ENCODE results near the gene DENND4A.

The DENND4A gene

DNA sequence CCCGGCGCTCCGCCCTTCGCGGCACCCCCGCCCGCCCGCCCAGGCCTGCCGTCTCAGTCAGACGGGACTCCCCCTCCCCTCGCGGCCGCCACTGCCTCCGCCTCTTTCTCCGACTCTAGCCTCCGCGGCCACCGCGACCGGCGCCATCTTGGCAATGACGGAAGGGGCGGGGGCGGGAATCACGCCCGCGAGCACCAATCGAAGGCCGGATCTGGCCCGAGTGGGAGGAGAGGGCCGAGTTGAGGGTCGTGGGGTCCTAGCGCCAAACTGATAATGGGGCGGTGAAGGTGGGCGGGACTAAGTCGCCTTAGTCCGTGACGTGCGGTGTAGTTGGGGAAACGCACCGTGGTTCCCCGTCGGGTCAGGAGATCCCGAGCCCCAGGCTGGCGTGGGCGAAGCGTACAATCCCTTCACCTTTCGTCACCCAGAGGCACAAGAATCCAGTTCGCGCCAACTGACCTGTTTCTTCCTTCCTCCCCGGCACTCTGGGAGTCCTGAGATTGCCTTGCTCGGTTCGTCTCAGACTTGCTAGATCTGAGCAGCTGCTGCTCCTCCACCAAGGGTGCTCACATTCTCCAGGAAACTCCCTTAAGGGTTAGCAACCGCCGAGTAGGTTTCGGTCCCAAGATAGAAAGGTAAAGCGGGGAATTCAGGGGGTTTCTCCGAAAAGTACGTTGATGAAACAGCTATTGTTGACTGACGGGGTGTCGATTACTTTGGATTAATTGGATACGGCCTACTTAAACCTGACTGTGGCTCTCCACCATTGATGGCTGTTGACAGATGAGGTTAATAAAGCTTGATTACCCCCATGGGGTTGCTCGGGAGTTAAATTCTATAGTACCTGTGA lies at the start of gene DENND4A:
DENND4A (minus strand) TSS at position 156 of the 850 bp plus-strand sequence. CDS start 35,843 bp downstream, outside the sequence.
- DNase-seq (ENCODE audit: low spot score) = peak; percentile 93

- no peak for DNase-seq (ENCODE audit: low spot score)
These were observed 49.2 kb upstream of the DENND4A start for GRCh38 chr15:65841121-65841930.

DNA sequence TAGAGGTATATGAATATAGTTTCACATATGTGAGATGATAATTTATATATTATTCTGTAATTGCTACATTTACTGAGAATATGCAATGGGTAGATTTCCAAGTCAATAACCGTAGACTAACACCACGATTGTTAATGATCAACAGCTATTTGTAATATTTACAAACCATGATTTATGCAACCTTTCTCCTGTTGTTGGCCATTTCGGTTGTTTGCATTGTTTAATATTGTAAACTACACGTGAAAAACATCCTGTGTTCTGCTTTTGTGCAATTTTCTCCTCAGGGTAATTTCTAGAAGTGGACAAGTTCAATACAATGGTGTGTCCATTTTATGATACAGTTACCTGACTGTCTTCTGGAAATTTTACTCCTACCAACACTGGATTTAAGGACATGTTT lies 47.9 kb upstream of the DENND4A start:
- no peak for DNase-seq (ENCODE audit: low spot score)

- no peak for DNase-seq (ENCODE audit: low spot score)
These were observed 47.3 kb upstream of the DENND4A start for GRCh38 chr15:65839354-65839901.

DNA sequence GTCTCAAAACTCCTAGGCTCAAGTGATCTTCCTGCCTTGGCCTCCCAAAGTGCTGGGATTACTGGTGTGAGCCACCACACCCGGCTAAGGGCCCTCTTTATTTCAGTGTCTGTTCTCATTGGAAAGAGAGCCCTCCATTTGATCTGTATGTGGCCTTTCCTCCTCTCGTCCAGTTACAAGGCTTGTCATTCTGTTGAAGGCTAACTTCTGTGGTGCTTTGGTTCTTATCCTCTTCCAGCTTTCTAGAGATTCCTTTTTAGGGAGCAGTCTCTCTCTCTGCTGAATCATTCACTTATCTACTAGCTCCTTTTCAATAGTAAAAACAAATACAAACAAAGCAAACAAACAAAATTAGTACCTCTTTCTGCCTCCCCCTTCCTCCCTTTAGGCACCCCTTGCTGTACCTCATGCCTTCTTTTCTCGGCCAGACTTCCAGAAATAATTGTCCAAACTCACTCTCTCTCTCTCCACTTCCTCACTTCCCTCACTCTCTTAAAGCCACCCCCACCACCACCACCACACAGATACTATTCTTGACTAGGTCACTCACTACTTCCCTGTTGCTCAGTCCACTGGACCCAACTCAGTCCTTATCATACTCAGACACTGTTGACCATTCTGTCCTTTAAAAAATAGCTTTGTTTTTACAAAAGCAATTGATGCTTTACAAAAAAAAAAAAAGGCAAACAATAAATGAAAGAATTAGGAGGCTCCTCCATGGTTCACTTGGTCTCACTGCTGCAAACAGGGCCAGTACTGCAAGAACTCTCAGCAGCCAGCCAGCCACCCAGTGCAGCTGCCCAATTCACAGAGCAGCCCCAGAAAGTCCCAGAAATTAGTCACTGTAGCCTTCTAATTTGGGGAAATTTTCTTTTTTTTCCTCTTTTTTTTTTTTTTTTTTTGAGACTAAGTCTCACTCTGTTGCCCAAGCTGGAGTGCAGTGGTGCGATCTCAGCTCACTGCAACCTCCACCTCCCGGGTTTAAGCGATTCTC lies 45.5 kb upstream of the DENND4A start:
- no peak for DNase-seq (ENCODE audit: low spot score)

GRCh38 chr15:65836665-65837064 lies 44.6 kb upstream of the DENND4A start:
- DNase-seq (ENCODE audit: low spot score) = no peak

DNA sequence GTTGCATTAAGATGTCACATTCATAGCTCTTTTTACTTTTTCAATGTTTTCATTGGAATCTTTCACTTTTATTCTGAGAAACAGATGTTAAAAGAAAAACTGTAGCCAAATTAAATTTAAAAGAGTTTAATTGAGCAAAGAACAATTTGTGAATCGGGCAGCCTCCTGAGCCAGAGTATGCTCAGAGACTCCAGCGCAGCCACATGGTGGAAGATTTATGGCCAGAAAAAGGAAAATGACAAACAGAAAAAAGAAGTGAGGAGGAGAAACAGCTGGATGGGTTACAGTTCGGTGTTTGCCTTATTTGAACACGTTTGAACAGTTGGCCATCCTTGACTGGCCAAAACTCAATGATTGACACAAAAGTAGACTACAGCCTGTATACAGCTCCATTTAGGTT lies 43.4 kb upstream of the DENND4A start:
- DNase-seq (ENCODE audit: low spot score) = no peak

DNA sequence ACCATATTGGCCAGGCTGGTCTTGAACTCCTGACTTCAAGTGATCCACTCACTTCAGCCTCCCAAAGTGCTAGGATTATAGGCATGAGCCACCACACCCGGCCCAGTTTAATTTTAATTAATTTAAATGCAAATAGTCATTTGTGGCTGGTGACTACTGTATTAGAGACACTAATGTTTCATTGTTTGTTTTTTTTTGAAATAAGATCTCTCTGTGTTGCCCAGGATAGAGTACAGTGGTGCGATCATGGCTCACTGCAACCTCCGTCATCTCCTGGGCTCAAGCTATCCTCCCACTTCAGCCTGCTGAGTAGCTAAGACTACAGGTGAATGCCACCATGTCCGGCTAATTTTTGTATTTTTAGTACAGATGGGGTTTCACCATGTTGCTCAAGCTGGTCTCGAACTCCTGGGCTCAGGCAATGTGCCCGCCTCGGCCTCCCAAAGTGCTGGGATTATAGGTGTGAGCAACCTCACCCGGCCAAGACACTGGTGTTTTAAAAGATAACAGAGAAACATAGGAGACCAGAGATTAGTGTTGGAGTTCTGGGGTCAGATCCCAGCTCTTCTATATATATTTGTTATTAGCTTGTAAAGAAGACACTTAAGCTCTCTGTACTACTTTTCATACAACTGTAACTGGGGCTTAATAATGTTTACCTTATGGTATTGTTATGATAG lies 42.6 kb upstream of the DENND4A start:
- DNase-seq (ENCODE audit: low spot score) = no peak

GRCh38 chr15:65833501-65834205 lies 41.6 kb upstream of the DENND4A start:
- DNase-seq (ENCODE audit: low spot score) = no peak

GRCh38 chr15:65832549-65833364 lies 40.7 kb upstream of the DENND4A start:
- DNase-seq (ENCODE audit: low spot score) = peak; percentile 83

GRCh38 chr15:65829130-65829764 lies 37.2 kb upstream of the DENND4A start:
- DNase-seq (ENCODE audit: low spot score) = peak; percentile 13

- DNase-seq (ENCODE audit: low spot score) = no peak
These were observed 36.5 kb upstream of the DENND4A start for GRCh38 chr15:65828585-65828984.

DNA sequence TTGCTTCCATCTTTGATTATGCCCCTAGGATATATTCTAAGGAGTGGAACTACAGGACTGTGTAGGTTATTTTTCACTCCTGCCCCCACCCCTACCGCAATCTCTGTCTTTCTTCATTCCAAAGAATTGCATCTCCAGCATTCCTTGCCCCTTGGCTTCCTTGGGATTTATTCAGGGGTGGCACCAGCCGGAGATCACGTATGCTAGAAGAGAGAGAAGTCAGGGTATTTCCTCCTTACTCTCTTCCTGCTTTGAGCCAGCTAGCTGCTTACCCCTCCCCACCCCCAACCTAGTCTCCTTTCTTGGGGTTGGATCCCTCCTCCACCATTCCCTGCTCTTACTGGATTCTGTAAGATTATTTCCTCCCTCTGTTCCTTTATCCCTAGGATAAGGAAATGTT lies 35.0 kb upstream of the DENND4A start:
- DNase-seq (ENCODE audit: low spot score) = no peak

- peak; percentile 12 for DNase-seq (ENCODE audit: low spot score)
These were observed 33.0 kb upstream of the DENND4A start for GRCh38 chr15:65824941-65825544.

DNA sequence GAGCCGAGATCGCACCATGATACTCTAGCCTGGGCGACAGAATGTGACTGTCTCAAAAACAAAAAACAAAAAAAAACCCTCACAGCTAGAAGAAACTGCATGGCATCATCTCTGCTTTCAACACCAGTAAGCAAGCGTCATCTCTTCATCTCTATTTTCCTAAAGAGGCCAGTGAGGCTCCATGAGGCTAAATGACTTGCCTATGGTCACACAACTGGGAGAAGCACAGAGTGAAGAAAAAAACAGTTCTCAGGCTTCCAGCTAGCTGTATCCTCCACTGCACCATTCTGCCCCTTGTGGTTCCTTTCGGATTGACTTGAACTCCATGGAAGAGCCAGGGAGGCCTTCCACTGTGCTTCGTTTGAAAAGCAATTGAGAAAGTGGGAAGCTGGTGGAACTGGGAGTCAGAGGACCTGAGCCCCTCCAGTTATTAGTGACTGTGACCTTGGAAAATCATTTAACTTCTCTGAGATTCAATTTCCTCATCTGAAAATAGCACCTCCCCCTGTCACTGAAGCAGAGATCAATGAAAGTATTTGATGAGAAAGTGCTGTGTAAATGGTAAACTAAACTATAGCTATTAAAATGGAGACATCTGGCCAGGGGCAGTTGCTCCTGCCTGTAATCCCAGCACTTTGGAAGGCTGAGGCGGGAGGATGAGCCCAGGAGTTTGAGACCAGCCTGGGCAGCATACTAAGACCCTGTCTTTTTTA lies 32.1 kb upstream of the DENND4A start:
- DNase-seq (ENCODE audit: low spot score) = peak; percentile 58

- no peak for DNase-seq (ENCODE audit: low spot score)
These were observed 30.2 kb upstream of the DENND4A start for GRCh38 chr15:65822316-65822715.

GRCh38 chr15:65821070-65821469 lies 29.0 kb upstream of the DENND4A start:
- DNase-seq (ENCODE audit: low spot score) = no peak

GRCh38 chr15:65819563-65819960 lies 27.5 kb upstream of the DENND4A start:
- DNase-seq (ENCODE audit: low spot score) = no peak
